Rectal smooth muscle tissue (tissue), 1 donor: ENCODE measurements around the gene GSC.

Experiments
- H3K27ac ChIP-seq: one replicate; pipeline ENCODE4 v1.7.0; 2013; ENCODE audit warnings: low read depth, low read length, inconsistent platforms
- H3K27me3 ChIP-seq: one replicate; pipeline ENCODE4 v1.7.0; 2013; ENCODE audit warnings: low read length; ENCODE audit not compliant: control insufficient read depth, insufficient read depth
- H3K36me3 ChIP-seq: one replicate; pipeline ENCODE4 v1.7.0; 2013; ENCODE audit warnings: low read length; ENCODE audit not compliant: control insufficient read depth, insufficient read depth
- H3K4me1 ChIP-seq: one replicate; pipeline ENCODE4 v1.7.0; 2013; ENCODE audit warnings: low read length; ENCODE audit not compliant: control insufficient read depth, insufficient read depth
- H3K4me3 ChIP-seq: one replicate; pipeline ENCODE4 v1.7.0; 2013; ENCODE audit warnings: low read length
- H3K9ac ChIP-seq: one replicate; pipeline ENCODE4 v1.7.0; 2013; ENCODE audit warnings: low read length

The GSC gene

GRCh38 chr14:94770251-94770749 lies 387 bp upstream of the GSC start:
- Histone ChIP-seq H3K27me3 (peaks cover 67% of the 10 kb centered on the region), H3K4me3 (peak overlapping the region; percentile 52), H3K4me1 (peaks cover 6% of the 10 kb centered on the region), H3K27ac (no peak overlapping the region), H3K36me3 (no peaks in the 10 kb centered on the region), H3K9ac (no peak overlapping the region)

DNA sequence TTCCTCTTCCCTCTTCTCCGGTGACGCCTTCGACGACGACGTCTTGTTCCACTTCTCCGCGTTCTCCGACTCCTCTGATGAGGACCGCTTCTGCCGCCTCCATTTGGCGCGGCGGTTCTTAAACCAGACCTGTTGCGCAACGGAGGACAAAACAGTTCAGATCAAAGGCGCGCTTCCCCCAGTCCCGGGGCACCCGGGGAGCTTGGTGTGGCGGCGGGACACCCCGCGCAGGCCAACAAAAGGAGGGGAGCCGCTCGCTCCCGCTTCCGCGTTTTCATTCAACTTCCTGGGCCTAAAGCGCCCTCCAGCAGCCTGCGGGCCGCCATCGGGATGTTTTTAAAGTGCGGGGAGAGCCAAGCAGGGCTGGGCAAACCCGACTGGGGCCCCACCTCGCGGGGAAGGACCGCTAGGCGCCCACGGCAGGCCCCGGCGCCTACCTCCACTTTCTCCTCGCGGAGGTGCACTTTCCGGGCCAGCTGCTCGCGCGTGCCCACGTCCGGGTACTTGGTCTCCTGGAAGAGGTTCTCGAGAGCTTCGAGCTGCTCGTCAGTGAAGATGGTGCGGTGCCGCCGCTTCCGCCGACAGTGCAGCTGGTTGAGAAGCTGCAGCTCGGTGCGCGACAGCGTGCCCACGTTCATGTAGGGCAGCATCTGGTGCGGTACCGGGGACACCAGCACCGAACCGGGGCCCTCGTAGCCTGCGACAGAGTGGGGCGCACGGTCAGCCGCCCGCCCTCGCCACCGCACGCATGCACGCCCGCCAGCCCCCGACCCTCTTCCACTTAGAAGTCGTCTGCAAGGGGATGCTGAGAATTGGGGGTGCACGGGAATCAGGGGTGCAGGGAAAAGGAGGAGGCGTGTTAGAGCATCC lies 1.2 kb downstream of the GSC start:
- H3K27ac ChIP-seq, result no peak overlapping the region
- peak overlapping the region; percentile 52 for H3K4me3 ChIP-seq
- H3K36me3 ChIP-seq, result no peaks in the 10 kb centered on the region
- peaks cover 6% of the 10 kb centered on the region for H3K4me1 ChIP-seq
- peaks cover 63% of the 10 kb centered on the region for H3K27me3 ChIP-seq
- H3K9ac ChIP-seq, result no peak overlapping the region

- Histone ChIP-seq H3K27ac (no peak overlapping the region), H3K27me3 (peaks cover 57% of the 10 kb centered on the region), H3K36me3 (no peaks in the 10 kb centered on the region), H3K4me1 (peaks cover 6% of the 10 kb centered on the region), H3K9ac (no peak overlapping the region), H3K4me3 (no peak overlapping the region)
Measured at GRCh38 chr14:94768141-94768520, 1.8 kb downstream of the GSC start.

- Histone ChIP-seq H3K9ac (no peak overlapping the region), H3K4me1 (peaks cover 6% of the 10 kb centered on the region), H3K27ac (no peak overlapping the region), H3K4me3 (no peak overlapping the region), H3K36me3 (no peaks in the 10 kb centered on the region), H3K27me3 (peaks cover 50% of the 10 kb centered on the region)
Measured at GRCh38 chr14:94767321-94767878, 2.5 kb downstream of the GSC start.

DNA sequence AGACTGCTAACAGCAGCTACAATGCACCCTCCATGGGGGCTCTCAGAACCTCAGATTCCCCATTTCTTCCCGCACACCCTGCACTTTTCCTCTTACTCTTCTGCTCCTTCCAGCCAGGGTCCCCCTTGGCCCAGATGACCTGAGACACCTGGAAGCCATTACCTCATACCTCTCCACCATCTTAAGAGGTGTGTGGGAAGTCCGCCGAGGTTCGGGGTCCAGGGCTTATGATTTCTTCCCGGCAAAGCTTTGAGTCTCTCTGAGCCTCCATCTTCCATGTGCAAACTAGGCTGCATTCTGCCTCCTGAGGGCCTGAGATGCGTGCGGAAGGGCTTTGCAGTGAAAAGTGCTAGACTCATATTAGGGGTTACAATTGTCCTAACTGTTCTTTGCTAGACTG lies 5.3 kb downstream of the GSC start:
- peaks cover 6% of the 10 kb centered on the region for H3K4me1 ChIP-seq
- peaks cover 30% of the 10 kb centered on the region for H3K27me3 ChIP-seq
- H3K36me3 ChIP-seq, result no peaks in the 10 kb centered on the region
- H3K27ac ChIP-seq, result no peak overlapping the region
- no peak overlapping the region for H3K4me3 ChIP-seq
- H3K9ac ChIP-seq, result no peak overlapping the region

DNA sequence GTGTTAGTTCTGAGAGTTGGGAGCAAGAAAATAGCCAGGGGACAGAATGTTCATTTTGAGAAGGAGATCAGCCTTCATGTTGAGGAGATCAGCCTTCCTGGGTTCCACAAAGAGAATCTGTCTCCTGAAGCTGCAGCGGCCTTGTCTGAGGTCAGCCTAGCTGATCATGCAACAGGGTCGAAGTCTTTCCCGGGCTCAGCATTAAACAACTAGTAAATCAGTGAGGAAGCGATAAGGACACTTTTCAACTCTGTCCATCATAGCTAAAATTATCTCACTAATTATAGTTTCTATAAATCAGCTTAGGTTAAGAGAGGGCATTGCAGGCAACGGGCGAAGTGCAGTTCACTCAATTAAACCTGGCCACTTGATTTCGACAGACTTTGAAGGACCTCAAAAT lies 7.5 kb downstream of the GSC start:
- H3K4me1 ChIP-seq, result no peaks in the 10 kb centered on the region
- no peaks in the 10 kb centered on the region for H3K36me3 ChIP-seq
- H3K27me3 ChIP-seq, result peaks cover 12% of the 10 kb centered on the region
- no peak overlapping the region for H3K9ac ChIP-seq
- H3K27ac ChIP-seq, result no peak overlapping the region
- no peak overlapping the region for H3K4me3 ChIP-seq

GRCh38 chr14:94761997-94762377 lies 7.9 kb downstream of the GSC start:
- Histone ChIP-seq H3K27me3 (peaks cover 9% of the 10 kb centered on the region), H3K4me3 (no peak overlapping the region)

DNA sequence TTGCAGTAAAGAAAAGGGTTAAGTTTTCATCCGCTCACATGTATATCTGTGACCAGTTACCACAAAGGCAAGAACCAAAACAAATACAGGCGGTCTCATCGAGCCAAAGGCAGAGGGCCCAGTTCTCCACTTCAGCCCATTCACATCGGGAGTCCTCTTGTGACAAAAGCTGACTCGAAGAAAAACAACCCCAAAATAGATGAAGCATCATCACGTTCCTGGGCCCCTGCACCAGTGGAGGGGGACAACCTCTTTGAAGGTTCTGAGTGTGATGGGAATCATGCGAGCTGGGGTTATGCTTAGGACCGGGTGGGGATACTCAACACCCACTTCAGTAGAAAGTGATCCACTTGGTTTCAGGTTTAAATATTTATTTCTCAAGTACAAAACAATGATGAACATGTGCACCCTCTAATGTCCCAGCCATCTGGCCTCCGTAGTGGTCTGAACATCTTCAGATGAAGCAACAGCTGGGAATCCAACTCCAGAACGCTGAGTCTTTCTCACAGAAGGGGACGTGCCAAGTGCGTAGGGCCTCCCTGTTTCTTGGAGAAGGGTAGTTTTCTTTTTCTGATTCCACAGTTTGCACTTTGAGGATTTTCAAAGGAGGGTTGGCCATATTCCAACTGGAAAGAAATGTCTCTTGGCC lies 8.4 kb downstream of the GSC start:
- H3K27me3 ChIP-seq, result peaks cover 7% of the 10 kb centered on the region
- H3K4me1 ChIP-seq, result no peaks in the 10 kb centered on the region
- no peak overlapping the region for H3K27ac ChIP-seq
- H3K4me3 ChIP-seq, result no peak overlapping the region
- H3K36me3 ChIP-seq, result no peaks in the 10 kb centered on the region
- no peak overlapping the region for H3K9ac ChIP-seq

More at GRCh38 chr14:94761997-94762377, 7.9 kb downstream of the GSC start:
- no peaks in the 10 kb centered on the region for H3K4me1 ChIP-seq
- H3K36me3 ChIP-seq, result no peaks in the 10 kb centered on the region
- no peak overlapping the region for H3K9ac ChIP-seq
- no peak overlapping the region for H3K27ac ChIP-seq

- peaks cover 2% of the 10 kb centered on the region for H3K27me3 ChIP-seq
- no peaks in the 10 kb centered on the region for H3K36me3 ChIP-seq
- no peak overlapping the region for H3K4me3 ChIP-seq
- H3K4me1 ChIP-seq, result no peaks in the 10 kb centered on the region
- no peak overlapping the region for H3K9ac ChIP-seq
- H3K27ac ChIP-seq, result no peak overlapping the region
Measured at GRCh38 chr14:94756310-94756882, 13.5 kb downstream of the GSC start.

- Histone ChIP-seq H3K36me3 (no peaks in the 10 kb centered on the region), H3K27me3 (peaks cover 2% of the 10 kb centered on the region), H3K9ac (no peak overlapping the region), H3K4me3 (no peak overlapping the region), H3K27ac (no peak overlapping the region), H3K4me1 (no peaks in the 10 kb centered on the region)
Measured at GRCh38 chr14:94754391-94754942, 15.4 kb downstream of the GSC start.

GRCh38 chr14:94752591-94753436 lies 17.1 kb downstream of the GSC start:
- H3K27me3 ChIP-seq, result peaks cover 2% of the 10 kb centered on the region
- no peaks in the 10 kb centered on the region for H3K4me1 ChIP-seq
- H3K27ac ChIP-seq, result no peak overlapping the region
- no peak overlapping the region for H3K9ac ChIP-seq
- H3K4me3 ChIP-seq, result no peak overlapping the region
- no peaks in the 10 kb centered on the region for H3K36me3 ChIP-seq
